ENCODE results near the gene NISCH.

Gene NISCH

GRCh38 chr3:52455283-52456168 lies at the start of gene NISCH:
Gene NISCH, plus strand, starts transcription at chr3:52455604. Its CDS starts 38 bp downstream, at chr3:52455642.
- DNase-seq (ENCODE audit: low read depth): peak; percentile 92

GRCh38 chr3:52406231-52406661 lies 49.2 kb upstream of the NISCH start:
- DNase-seq (ENCODE audit: low read depth): no peak

- DNase-seq (ENCODE audit: low read depth): no peak
These were observed 48.5 kb upstream of the NISCH start for GRCh38 chr3:52406791-52407510.

GRCh38 chr3:52407779-52408178 lies 47.6 kb upstream of the NISCH start:
- no peak for DNase-seq (ENCODE audit: low read depth)

GRCh38 chr3:52408466-52408865 lies 46.9 kb upstream of the NISCH start:
- DNase-seq (ENCODE audit: low read depth): no peak

GRCh38 chr3:52415800-52416199 lies 39.6 kb upstream of the NISCH start:
- no peak for DNase-seq (ENCODE audit: low read depth)

GRCh38 chr3:52420388-52420787 lies 35.0 kb upstream of the NISCH start:
- no peak for DNase-seq (ENCODE audit: low read depth)

GRCh38 chr3:52422669-52423068 lies 32.7 kb upstream of the NISCH start:
- DNase-seq (ENCODE audit: low read depth): no peak

- DNase-seq (ENCODE audit: low read depth): no peak
These were observed 32.2 kb upstream of the NISCH start for GRCh38 chr3:52423173-52423572.

- no peak for DNase-seq (ENCODE audit: low read depth)
These were observed 27.0 kb upstream of the NISCH start for GRCh38 chr3:52428151-52429005.

GRCh38 chr3:52429031-52429430 lies 26.4 kb upstream of the NISCH start:
- no peak for DNase-seq (ENCODE audit: low read depth)

GRCh38 chr3:52429779-52430415 lies 25.5 kb upstream of the NISCH start:
- no peak for DNase-seq (ENCODE audit: low read depth)

- no peak for DNase-seq (ENCODE audit: low read depth)
These were observed 25.0 kb upstream of the NISCH start for GRCh38 chr3:52430416-52430810.

GRCh38 chr3:52431459-52432223 lies 23.8 kb upstream of the NISCH start:
- DNase-seq (ENCODE audit: low read depth): no peak

GRCh38 chr3:52432225-52432624 lies 23.2 kb upstream of the NISCH start:
- no peak for DNase-seq (ENCODE audit: low read depth)

- no peak for DNase-seq (ENCODE audit: low read depth)
These were observed 22.7 kb upstream of the NISCH start for GRCh38 chr3:52432691-52433141.

GRCh38 chr3:52433328-52433995 lies 21.9 kb upstream of the NISCH start:
- no peak for DNase-seq (ENCODE audit: low read depth)

GRCh38 chr3:52433996-52434479 lies 21.4 kb upstream of the NISCH start:
- DNase-seq (ENCODE audit: low read depth): no peak

GRCh38 chr3:52434491-52435115 lies 20.8 kb upstream of the NISCH start:
- DNase-seq (ENCODE audit: low read depth): no peak
